Activated CD4-positive, alpha-beta T cell treated with anti-CD3 and anti-CD28 coated beads for 1 hour (primary cell): ENCODE measurements around the gene ARID5A.

Source experiments
- DNase-seq: peaks from one replicate; pipeline ENCODE4 v3.0.0-alpha.2; 2020

The ARID5A gene

GRCh38 chr2:96558485-96558884, 21.9 kb downstream of the ARID5A start:
- DNase-seq = no peak

- DNase-seq = no peak
Observed at GRCh38 chr2:96564026-96564425, 27.5 kb downstream of the ARID5A start.

- no peak for DNase-seq
Observed at GRCh38 chr2:96564563-96564962, 28.0 kb downstream of the ARID5A start.

GRCh38 chr2:96565111-96565510, 28.6 kb downstream of the ARID5A start:
- DNase-seq = no peak

GRCh38 chr2:96568094-96568493, 31.5 kb downstream of the ARID5A start:
- DNase-seq = no peak

GRCh38 chr2:96574364-96574763, 37.8 kb downstream of the ARID5A start:
- DNase-seq = no peak

- DNase-seq = no peak
Observed at GRCh38 chr2:96575785-96576456, 39.4 kb downstream of the ARID5A start.

- DNase-seq = no peak
Observed at GRCh38 chr2:96577501-96577900, 40.9 kb downstream of the ARID5A start.

GRCh38 chr2:96578731-96579130, 42.2 kb downstream of the ARID5A start:
- DNase-seq = no peak

- DNase-seq = no peak
Observed at GRCh38 chr2:96579422-96579821, 42.9 kb downstream of the ARID5A start.

GRCh38 chr2:96580771-96581170, 44.2 kb downstream of the ARID5A start:
- no peak for DNase-seq

GRCh38 chr2:96584017-96584416, 47.5 kb downstream of the ARID5A start:
- DNase-seq = no peak

- DNase-seq = no peak
Observed at GRCh38 chr2:96587843-96588242, 51.3 kb downstream of the ARID5A start.

GRCh38 chr2:96591054-96591453, 54.5 kb downstream of the ARID5A start:
- no peak for DNase-seq

GRCh38 chr2:96591494-96591893, 54.9 kb downstream of the ARID5A start:
- DNase-seq = no peak

GRCh38 chr2:96594282-96594681, 57.7 kb downstream of the ARID5A start:
- DNase-seq = no peak

- no peak for DNase-seq
Observed at GRCh38 chr2:96594691-96595152, 58.2 kb downstream of the ARID5A start.

- no peak for DNase-seq
Observed at GRCh38 chr2:96596596-96596995, 60.0 kb downstream of the ARID5A start.

GRCh38 chr2:96599941-96600340, 63.4 kb downstream of the ARID5A start:
- no peak for DNase-seq

- DNase-seq = no peak
Observed at GRCh38 chr2:96601382-96602292, 65.1 kb downstream of the ARID5A start.
